Liver (tissue), 9 donors: ENCODE measurements around the gene CCNK. TPM values are rescaled to one million over a fixed set of nuclear protein-coding genes. Genes with fewer than 3 reads are reported as not detected.

Source experiments
- DNase-seq: peaks from one replicate; pipeline ENCODE4 v3.0.0-alpha.2; 2017; ENCODE audit warnings: low spot score
- H3K27ac ChIP-seq, 2 donors: one replicate each; pipeline ENCODE4 v1.7.0; 2013; ENCODE audit warnings: inconsistent platforms in 2 of 2, low read length in 2 of 2, control low read depth in 1 of 2, low read depth in 1 of 2, mild to moderate bottlenecking in 1 of 2
- H3K27me3 ChIP-seq, 4 donors: one replicate each; pipeline versions ENCODE4 v1.6.1 to v1.7.0; 2013; ENCODE audit warnings: low read length in 3 of 4, inconsistent platforms in 1 of 4, mild to moderate bottlenecking in 1 of 4, moderate library complexity in 1 of 4; ENCODE audit not compliant: control insufficient read depth in 4 of 4, insufficient read depth in 4 of 4
- H3K36me3 ChIP-seq, 4 donors: one replicate each; pipeline versions ENCODE4 v1.6.1 to v1.7.0; 2013; ENCODE audit warnings: low read length in 3 of 4, mild to moderate bottlenecking in 3 of 4, low read depth in 1 of 4, moderate library complexity in 1 of 4; ENCODE audit not compliant: control insufficient read depth in 4 of 4, insufficient read depth in 3 of 4
- H3K4me1 ChIP-seq, 4 donors: one replicate each; pipeline versions ENCODE4 v1.6.1 to v1.7.0; 2013; ENCODE audit warnings: low read length in 3 of 4, mild to moderate bottlenecking in 3 of 4, moderate library complexity in 1 of 4; ENCODE audit not compliant: control insufficient read depth in 4 of 4, insufficient read depth in 4 of 4
- H3K4me3 ChIP-seq, 3 donors: one replicate each; pipeline versions ENCODE4 v1.6.1 to v1.7.0; 2013; ENCODE audit warnings: low read length in 3 of 3, control low read depth in 1 of 3, low read depth in 1 of 3, mild to moderate bottlenecking in 1 of 3
- H3K9ac ChIP-seq, 2 donors: one replicate each; pipeline ENCODE4 v1.7.0; 2013; ENCODE audit warnings: low read length in 2 of 2, mild to moderate bottlenecking in 2 of 2, moderate library complexity in 2 of 2, control low read depth in 1 of 2, low read depth in 1 of 2
- H3K9me3 ChIP-seq, 4 donors: one replicate each; pipeline versions ENCODE4 v1.6.1 to v1.7.0; 2013; ENCODE audit warnings: low read length in 3 of 4; ENCODE audit not compliant: control insufficient read depth in 4 of 4
- CTCF ChIP-seq: fragments of 150-350 bp; IDR thresholded peaks from 2 replicates; pipeline ENCODE4 v1.5.1; 2017; ENCODE audit warnings: improper control_type of control experiment, low read depth, low read length; ENCODE audit not compliant: missing input control
- EGR1 ChIP-seq, 2 donors: IDR thresholded peaks; 2 replicates each; pipeline ENCODE4 v1.6.1; 2016 to 2018; ENCODE audit warnings: antibody characterized with exemption in 2 of 2, low read depth in 2 of 2
- FOXA1 ChIP-seq: IDR thresholded peaks from 2 replicates; pipeline ENCODE4 v1.6.1; 2016; ENCODE audit warnings: antibody characterized with exemption
- FOXA2 ChIP-seq: IDR thresholded peaks from 2 replicates; pipeline ENCODE4 v1.6.1; 2016; ENCODE audit warnings: antibody characterized with exemption
- GABPA ChIP-seq, 2 donors: IDR thresholded peaks in 1 of 2; conservative IDR thresholded peaks in 1 of 2; 2 replicates each; pipeline ENCODE4 v1.6.1; 2016; ENCODE audit warnings: antibody characterized with exemption in 2 of 2, mild to moderate bottlenecking in 1 of 2, moderate library complexity in 1 of 2
- HNF4A ChIP-seq, 2 donors: conservative IDR thresholded peaks; 2 replicates each; pipeline ENCODE4 v1.6.1; 2016; ENCODE audit warnings: antibody characterized with exemption in 2 of 2, mild to moderate bottlenecking in 2 of 2
- HNF4G ChIP-seq: IDR thresholded peaks from 2 replicates; pipeline ENCODE4 v1.6.1; 2016; ENCODE audit warnings: antibody characterized with exemption
- JUND ChIP-seq, 2 donors: IDR thresholded peaks; 2 replicates each; pipeline ENCODE4 v1.6.1; 2016; ENCODE audit warnings: antibody characterized with exemption in 2 of 2
- MAX ChIP-seq: IDR thresholded peaks from 2 replicates; pipeline ENCODE4 v1.6.1; 2016; ENCODE audit warnings: antibody characterized with exemption
- NR2F2 ChIP-seq: IDR thresholded peaks from 2 replicates; pipeline ENCODE4 v1.6.1; 2016; ENCODE audit warnings: antibody characterized with exemption
- RAD21 ChIP-seq, 2 donors: IDR thresholded peaks; 2 replicates each; pipeline ENCODE4 v1.6.1; 2016; ENCODE audit warnings: antibody characterized with exemption in 2 of 2, mild to moderate bottlenecking in 2 of 2
- RXRA ChIP-seq, 2 donors: IDR thresholded peaks; 2 replicates each; pipeline ENCODE4 v1.6.1; 2017 to 2018; ENCODE audit warnings: antibody characterized with exemption in 2 of 2, mild to moderate bottlenecking in 1 of 2
- SP1 ChIP-seq: IDR thresholded peaks from 2 replicates; pipeline ENCODE4 v1.6.1; 2018; ENCODE audit warnings: antibody characterized with exemption, mild to moderate bottlenecking
- TAF1 ChIP-seq: conservative IDR thresholded peaks from 2 replicates; pipeline ENCODE4 v1.6.1; 2016; ENCODE audit warnings: antibody characterized with exemption, mild to moderate bottlenecking
- ZBTB33 ChIP-seq: IDR thresholded peaks from 2 replicates; pipeline ENCODE4 v1.6.1; 2016; ENCODE audit warnings: antibody characterized with exemption
- WGBS: extraction: QIAGEN DNeasy Blood & Tissue Kit; methylation state at CpG from one replicate; pipeline ENCODE4 v1.1.7; 2013; 5-methylcytosine and 5-hydroxymethylcytosine counted together
- polyA plus RNA-seq, 2 donors: library from polyadenylated mRNA; stranded (reverse) in 1 of 2; unstranded in 1 of 2; fragments of 200-250 nt in 1 of 2; fragments of >200 nt in 1 of 2; fragmentation: Nextera tagmentation in 1 of 2; extraction: Ambion mirVana in 1 of 2; gene quantifications; one replicate each; pipeline versions ENCODE4 v1.2.1 to v1.2.3, GENCODE V29; 2013 to 2015
- total RNA-seq, 2 donors: library from RNA; depleted of rRNA; stranded (reverse); fragments of >200 nt; gene quantifications; one replicate each; pipeline ENCODE4 v1.2.3, GENCODE V29; 2014
- TF ChIP-seq, protein P1 (sequence below): IDR thresholded peaks from 2 replicates; pipeline ENCODE4 v1.6.1; 2016; ENCODE audit warnings: antibody characterized with exemption, mild to moderate bottlenecking
- TF ChIP-seq, protein P2 (sequence below): IDR thresholded peaks from 2 replicates; pipeline ENCODE4 v1.6.1; 2016; ENCODE audit warnings: antibody characterized with exemption
- donor health status: healthy.
- donor health status: healthy.
- donor health status: healthy.
- donor health status: healthy.
- donor health status: healthy.

The CCNK gene
- total and polyA plus RNA-seq, 4 donors, result 7.7 to 33.4 (median 13.2) TPM

- H3K4me3 ChIP-seq, result no peak overlapping the region
- DNase-seq, result peak; percentile 33
- no peak overlapping the region for H3K9ac ChIP-seq
- peaks cover 0 to 18% (median 10%) of the 10 kb centered on the region in 4 donors for H3K4me1 ChIP-seq
- no peaks in the 10 kb centered on the region for H3K9me3 ChIP-seq
- TF ChIP-seq SP1 (no peak), RAD21 (IDR thresholded peaks at IDR 0.05) (no peak), RXRA (IDR thresholded peaks at IDR 0.05) (no peak), GABPA (IDR thresholded peaks at IDR 0.05 in 1 of 2, conservative IDR thresholded peaks at IDR 0.05 in 1 of 2) (no peak), ZBTB33 (no peak), HNF4G (no peak), JUND (IDR thresholded peaks at IDR 0.05) (no peak), NR2F2 (no peak), FOXA2 (no peak), TAF1 (no peak), HNF4A (conservative IDR thresholded peaks at IDR 0.05) (no peak), CTCF (no peak), EGR1 (IDR thresholded peaks at IDR 0.05; ENCODE audit: low read depth in 2 of 2) (no peak), FOXA1 (no peak), MAX (no peak)
- TF ChIP-seq, protein P1, sequence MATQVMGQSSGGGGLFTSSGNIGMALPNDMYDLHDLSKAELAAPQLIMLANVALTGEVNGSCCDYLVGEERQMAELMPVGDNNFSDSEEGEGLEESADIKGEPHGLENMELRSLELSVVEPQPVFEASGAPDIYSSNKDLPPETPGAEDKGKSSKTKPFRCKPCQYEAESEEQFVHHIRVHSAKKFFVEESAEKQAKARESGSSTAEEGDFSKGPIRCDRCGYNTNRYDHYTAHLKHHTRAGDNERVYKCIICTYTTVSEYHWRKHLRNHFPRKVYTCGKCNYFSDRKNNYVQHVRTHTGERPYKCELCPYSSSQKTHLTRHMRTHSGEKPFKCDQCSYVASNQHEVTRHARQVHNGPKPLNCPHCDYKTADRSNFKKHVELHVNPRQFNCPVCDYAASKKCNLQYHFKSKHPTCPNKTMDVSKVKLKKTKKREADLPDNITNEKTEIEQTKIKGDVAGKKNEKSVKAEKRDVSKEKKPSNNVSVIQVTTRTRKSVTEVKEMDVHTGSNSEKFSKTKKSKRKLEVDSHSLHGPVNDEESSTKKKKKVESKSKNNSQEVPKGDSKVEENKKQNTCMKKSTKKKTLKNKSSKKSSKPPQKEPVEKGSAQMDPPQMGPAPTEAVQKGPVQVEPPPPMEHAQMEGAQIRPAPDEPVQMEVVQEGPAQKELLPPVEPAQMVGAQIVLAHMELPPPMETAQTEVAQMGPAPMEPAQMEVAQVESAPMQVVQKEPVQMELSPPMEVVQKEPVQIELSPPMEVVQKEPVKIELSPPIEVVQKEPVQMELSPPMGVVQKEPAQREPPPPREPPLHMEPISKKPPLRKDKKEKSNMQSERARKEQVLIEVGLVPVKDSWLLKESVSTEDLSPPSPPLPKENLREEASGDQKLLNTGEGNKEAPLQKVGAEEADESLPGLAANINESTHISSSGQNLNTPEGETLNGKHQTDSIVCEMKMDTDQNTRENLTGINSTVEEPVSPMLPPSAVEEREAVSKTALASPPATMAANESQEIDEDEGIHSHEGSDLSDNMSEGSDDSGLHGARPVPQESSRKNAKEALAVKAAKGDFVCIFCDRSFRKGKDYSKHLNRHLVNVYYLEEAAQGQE, result no peak
- TF ChIP-seq, protein P2, sequence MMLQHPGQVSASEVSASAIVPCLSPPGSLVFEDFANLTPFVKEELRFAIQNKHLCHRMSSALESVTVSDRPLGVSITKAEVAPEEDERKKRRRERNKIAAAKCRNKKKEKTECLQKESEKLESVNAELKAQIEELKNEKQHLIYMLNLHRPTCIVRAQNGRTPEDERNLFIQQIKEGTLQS, result no peak
- H3K27me3 ChIP-seq, result no peaks in the 10 kb centered on the region
- 93% methylated on average over 16 of the region's 16 CpGs for WGBS
- no peak overlapping the region for H3K27ac ChIP-seq
- H3K36me3 ChIP-seq, result peaks cover 9 to 52% (median 14%) of the 10 kb centered on the region in 4 donors
These were observed 31.5 kb downstream of the CCNK start for GRCh38 chr14:99512571-99513182.
